Mucosa of rectum (tissue), 2 donors: ENCODE data around the gene PGGHG.
A peak's percentile ranks its signal among the peaks of the same experiment; 100 is the strongest.
"Not testable (repeated sequence)": the region's sequence is repeated elsewhere in the genome, so short reads cannot be mapped to it uniquely, and the experiment has no call there.

Source experiments
- H3K27ac ChIP-seq, 2 donors: one replicate each; pipeline ENCODE4 v1.7.0; 2013; ENCODE audit warnings: inconsistent platforms in 2 of 2, low read depth in 2 of 2, low read length in 2 of 2
- H3K27me3 ChIP-seq, 2 donors: one replicate each; pipeline ENCODE4 v1.7.0; 2013; ENCODE audit warnings: low read length in 2 of 2; ENCODE audit not compliant: control insufficient read depth in 2 of 2, insufficient read depth in 2 of 2
- H3K36me3 ChIP-seq, 2 donors: one replicate each; pipeline ENCODE4 v1.7.0; 2013; ENCODE audit warnings: low read length in 2 of 2; ENCODE audit not compliant: control insufficient read depth in 2 of 2, insufficient read depth in 2 of 2
- H3K4me1 ChIP-seq, 2 donors: one replicate each; pipeline ENCODE4 v1.7.0; 2013; ENCODE audit warnings: low read length in 2 of 2, mild to moderate bottlenecking in 1 of 2; ENCODE audit not compliant: control insufficient read depth in 2 of 2, insufficient read depth in 2 of 2
- H3K4me3 ChIP-seq, 2 donors: one replicate each; pipeline ENCODE4 v1.7.0; 2013; ENCODE audit warnings: low read length in 2 of 2
- H3K9ac ChIP-seq, 2 donors: one replicate each; pipeline ENCODE4 v1.7.0; 2013; ENCODE audit warnings: low read length in 2 of 2, low read depth in 1 of 2, mild to moderate bottlenecking in 1 of 2
- H3K9me3 ChIP-seq, 2 donors: one replicate each; pipeline ENCODE4 v1.7.0; 2013; ENCODE audit warnings: low read length in 2 of 2; ENCODE audit not compliant: control insufficient read depth in 2 of 2
- donor health status: healthy.
- donor health status: Normal muscosa, but diverticular disease.

Gene PGGHG

DNA sequence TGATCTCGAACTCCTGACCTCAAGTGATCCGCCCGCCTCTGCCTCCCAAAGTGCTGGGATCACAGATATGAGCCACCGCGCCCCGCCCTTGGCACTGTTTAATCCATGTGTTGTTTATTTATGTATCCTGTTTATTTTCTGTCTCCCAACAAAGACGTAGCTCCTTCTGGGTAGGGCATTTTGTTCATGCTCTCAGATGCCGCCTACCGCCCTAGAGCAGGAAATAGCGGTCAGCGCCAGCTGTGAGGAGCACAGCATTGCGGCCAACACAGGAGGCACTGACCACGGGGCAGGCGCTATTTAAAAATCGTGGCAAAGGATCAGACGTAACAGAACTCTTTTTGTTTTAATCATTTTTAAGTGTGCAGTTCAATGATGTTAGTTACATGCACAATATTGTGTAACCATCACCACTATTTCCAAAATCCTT lies 20.2 kb upstream of the PGGHG start:
- not testable (repeated sequence) for H3K36me3 ChIP-seq, H3K9me3 ChIP-seq, H3K27me3 ChIP-seq
- peak overlapping the region in 1 of 2 donors; percentile 73 for H3K4me3 ChIP-seq
- peaks cover 10 to 13% of the 10 kb centered on the region in 2 donors for H3K4me1 ChIP-seq
- peak overlapping the region; percentile 76 to 92 for H3K27ac ChIP-seq
- H3K9ac ChIP-seq: peak overlapping the region; percentile 48 to 68

DNA sequence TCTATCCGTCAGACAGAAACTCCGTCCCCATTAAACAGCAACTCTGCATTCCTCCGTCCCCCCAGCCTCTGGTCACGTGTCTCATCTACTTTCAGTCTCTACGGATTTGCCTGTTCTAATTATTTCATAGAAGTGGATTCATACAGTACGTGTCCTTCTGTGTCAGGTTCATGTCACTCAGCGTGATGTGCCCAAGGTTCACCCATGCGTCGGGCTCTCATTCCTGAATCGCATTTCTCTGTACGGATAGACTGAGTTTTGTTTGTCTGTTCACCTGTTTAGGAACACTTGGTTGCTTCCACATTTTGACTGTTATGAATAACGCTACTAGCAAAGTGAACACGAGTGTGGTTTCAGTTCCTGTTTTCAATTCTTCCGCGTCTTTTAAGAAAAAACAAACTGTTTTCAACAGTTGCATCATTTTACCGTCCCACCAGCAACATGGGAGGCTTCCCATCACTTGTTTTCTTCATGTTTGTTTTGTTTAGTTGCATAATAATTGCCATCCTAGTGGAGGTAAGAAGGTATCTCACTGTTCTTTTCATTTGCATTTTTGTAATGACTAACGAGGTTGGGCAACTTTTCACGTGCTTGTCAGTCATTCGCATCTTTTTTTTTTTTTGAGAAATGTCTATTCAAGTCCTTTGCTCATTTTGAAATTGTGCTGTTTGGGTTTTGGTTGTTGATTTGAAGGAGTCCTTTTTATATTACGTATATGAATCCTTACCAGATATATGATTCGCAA lies 19.6 kb upstream of the PGGHG start:
- Histone ChIP-seq H3K4me3 (peak overlapping the region; percentile 7 to 73), H3K9me3 (no peaks in the 10 kb centered on the region), H3K27me3 (no peaks in the 10 kb centered on the region), H3K9ac (peak overlapping the region in 1 of 2 donors; percentile 48), H3K4me1 (peaks cover 10 to 13% of the 10 kb centered on the region in 2 donors), H3K36me3 (no peaks in the 10 kb centered on the region), H3K27ac (peak overlapping the region; percentile 76 to 92)

DNA sequence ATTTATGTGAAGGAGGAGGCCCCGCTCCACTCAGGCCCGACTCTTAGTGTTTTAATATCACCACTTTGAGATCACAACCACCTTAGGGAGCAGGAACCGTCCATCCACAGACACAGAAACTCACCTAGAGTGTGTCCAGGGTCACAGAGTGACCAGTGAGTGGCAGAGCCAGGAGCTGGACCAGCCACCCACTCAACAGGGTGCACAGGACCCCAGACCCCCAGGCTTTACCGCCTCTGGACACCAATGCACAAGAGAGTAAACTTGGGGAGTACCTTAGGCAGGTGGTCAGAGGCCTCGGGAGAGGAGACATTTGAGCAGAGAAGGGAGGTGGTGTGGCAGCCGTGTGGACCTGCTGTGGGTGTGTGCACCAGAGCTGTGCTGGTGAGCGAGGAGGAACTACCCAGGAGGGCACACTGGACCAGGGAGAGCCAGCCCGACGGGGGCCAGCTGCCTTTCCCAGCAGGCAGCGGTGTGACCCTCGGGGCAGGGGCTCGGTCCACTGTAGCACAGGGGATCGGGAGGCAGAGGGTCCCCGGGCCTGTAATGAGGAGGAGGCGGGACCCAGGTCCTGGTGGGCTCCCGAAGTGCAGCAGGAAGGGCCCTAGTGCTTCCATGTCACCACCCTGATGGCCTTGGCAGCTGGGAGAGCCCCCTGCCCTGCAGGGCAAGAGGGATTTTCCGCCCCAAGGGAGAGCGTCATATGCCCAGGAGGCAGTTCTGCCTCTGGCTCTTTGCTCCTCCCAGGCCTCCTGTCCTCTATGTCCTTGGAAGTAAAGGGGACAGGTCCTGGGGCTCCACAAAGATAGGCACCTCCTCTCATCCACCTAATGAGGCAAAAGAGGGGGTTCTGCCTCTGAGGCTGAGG lies 18.2 kb upstream of the PGGHG start:
- Histone ChIP-seq H3K9ac (no peak overlapping the region), H3K27me3 (no peaks in the 10 kb centered on the region), H3K4me1 (peaks cover 10 to 13% of the 10 kb centered on the region in 2 donors), H3K36me3 (no peaks in the 10 kb centered on the region), H3K27ac (peak overlapping the region; percentile 64 to 74), H3K9me3 (no peaks in the 10 kb centered on the region), H3K4me3 (no peak overlapping the region)

GRCh38 chr11:271319-271715 lies 17.6 kb upstream of the PGGHG start:
- Histone ChIP-seq H3K9ac (no peak overlapping the region), H3K27me3 (no peaks in the 10 kb centered on the region), H3K9me3 (no peaks in the 10 kb centered on the region), H3K36me3 (no peaks in the 10 kb centered on the region), H3K4me3 (no peak overlapping the region), H3K27ac (peak overlapping the region in 1 of 2 donors; percentile 74), H3K4me1 (peaks cover 10 to 13% of the 10 kb centered on the region in 2 donors)

DNA sequence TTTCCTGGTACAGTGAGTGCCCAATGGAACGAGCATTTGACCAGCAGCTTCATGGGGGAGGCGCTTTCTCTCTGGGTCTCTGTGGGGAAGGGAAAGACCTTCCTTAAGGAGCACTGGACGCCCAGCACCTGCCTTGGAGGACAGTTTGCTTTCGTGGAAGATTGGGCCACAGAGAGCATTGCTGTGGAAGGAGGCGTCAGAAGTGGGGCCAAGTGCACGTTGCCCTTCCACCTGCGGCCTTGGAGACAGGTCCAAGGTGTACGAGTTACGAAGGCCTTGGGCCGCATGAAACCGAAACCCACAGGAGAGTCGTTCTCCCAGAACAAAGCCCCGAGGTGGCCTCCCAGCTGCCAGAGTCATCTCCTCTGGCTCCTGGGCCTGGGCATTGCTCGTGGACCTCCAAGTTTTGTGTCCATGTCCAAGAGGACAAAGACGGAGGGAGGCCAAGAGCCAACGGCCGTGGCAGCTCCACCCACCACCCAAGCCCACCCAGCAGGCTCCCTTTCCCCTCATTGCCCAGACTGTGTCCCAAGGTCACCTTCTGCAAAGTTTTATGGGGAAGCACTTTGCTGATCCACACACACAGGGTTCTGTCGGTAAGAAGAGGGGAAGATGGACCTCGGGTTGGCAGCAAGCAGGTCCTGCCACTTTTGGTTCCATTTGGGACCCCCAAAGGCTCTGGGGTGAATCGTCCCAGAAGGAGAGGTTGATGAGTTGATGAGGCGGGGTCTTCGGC lies 16.6 kb upstream of the PGGHG start:
- no peaks in the 10 kb centered on the region for H3K36me3 ChIP-seq
- H3K9ac ChIP-seq: no peak overlapping the region
- peaks cover 10 to 13% of the 10 kb centered on the region in 2 donors for H3K4me1 ChIP-seq
- no peaks in the 10 kb centered on the region for H3K9me3 ChIP-seq
- H3K27ac ChIP-seq: no peak overlapping the region
- no peaks in the 10 kb centered on the region for H3K27me3 ChIP-seq
- no peak overlapping the region for H3K4me3 ChIP-seq

DNA sequence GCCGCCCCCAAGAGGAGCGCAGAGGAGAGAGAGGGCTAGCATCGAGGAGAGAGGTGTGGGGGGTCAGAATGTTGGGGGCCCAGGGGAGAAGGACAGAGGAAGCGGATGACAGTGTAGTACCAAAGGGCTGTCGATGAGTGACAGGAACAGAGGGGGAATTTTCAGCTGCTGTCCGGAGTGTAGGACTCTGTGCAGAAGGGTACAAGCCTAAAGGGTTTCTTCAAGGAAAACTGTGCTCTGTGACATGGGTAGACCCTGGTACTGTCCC lies 16.1 kb upstream of the PGGHG start:
- Histone ChIP-seq H3K4me3 (no peak overlapping the region), H3K9ac (no peak overlapping the region), H3K27ac (no peak overlapping the region), H3K4me1 (peaks cover 6 to 9% of the 10 kb centered on the region in 2 donors), H3K36me3 (no peaks in the 10 kb centered on the region), H3K27me3 (no peaks in the 10 kb centered on the region), H3K9me3 (no peaks in the 10 kb centered on the region)

DNA sequence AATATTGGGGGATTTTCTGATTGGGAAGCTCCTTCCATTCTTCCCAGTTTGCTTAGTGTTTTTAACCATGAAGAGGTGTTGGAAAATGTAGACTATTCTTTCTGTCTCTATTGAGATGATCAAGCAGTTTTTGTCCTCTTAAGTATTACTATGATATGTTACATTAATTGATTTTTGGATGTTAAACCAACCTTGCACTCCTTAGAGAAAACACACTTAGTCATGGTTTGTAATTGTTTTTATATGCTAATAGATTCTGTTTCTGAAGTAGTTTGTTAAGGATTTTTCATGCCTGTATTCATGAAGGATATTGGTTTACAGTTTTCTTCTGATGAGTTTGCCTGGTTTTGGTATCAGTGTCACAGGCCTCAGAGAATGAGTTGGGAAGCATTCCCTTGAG lies 12.7 kb upstream of the PGGHG start:
- no peaks in the 10 kb centered on the region for H3K36me3 ChIP-seq
- no peak overlapping the region for H3K9ac ChIP-seq
- H3K4me1 ChIP-seq: peaks cover 10 to 11% of the 10 kb centered on the region in 2 donors
- no peaks in the 10 kb centered on the region for H3K9me3 ChIP-seq
- peaks cover 12 to 14% of the 10 kb centered on the region in 2 donors for H3K27me3 ChIP-seq
- H3K4me3 ChIP-seq: no peak overlapping the region
- no peak overlapping the region for H3K27ac ChIP-seq

DNA sequence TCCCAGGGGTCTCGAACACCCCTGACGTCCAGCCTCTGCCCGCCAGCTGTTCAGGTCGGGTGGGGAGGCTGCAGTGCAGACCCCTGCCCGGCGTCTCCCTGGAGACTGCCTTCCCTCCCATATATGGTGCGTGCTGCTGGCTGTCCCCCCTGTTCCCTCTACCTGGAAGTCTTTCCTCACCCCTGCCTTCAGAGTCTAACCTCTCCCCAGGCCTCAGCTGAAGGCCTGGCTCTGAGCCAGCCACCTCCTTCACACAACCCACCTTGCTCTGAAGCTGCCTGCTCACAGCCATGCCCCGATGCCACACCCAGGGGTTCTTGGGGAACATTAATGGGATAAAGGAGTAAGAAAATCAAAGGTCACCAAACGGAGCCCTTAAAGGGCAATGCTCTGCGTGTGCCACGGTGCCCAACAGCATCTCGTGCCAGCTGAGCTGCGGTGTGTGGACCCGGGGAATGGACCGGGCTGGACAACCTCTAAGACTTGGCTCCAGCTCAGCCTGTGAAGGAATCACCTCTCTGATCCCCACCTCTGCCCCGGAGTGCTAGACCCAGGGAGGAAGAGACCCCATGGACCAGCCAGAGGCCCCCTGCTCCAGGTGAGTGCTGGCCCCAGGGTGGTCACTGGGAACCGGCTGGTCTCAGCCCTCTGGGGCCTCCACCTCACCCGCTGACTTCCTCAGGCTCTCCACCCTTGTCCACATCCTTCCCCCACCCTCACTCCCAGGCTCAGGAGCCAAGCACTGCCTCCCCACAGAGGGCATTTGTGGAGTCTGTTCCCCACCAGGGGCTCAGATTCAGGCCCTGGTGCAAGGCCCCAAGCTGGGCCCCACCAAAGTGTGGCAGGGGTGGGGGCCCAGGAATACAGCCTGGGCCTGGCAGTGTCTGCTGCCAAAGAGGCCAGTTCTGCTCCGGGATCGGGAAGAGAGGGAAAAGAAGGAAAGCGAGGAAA lies 10.7 kb upstream of the PGGHG start, which contains the start of gene NLRP6:
Gene NLRP6 (plus strand): TSS at position 407 of the 951 bp plus-strand sequence. CDS start 163 bp downstream, at position 570.
- H3K36me3 ChIP-seq: no peaks in the 10 kb centered on the region
- peak within 1 kb of the TSS in 1 of 2 donors; percentile 43 for H3K9ac ChIP-seq
- H3K27ac ChIP-seq: no peak within 1 kb of the TSS
- H3K9me3 ChIP-seq: no peaks in the 10 kb centered on the region
- peaks cover 16 to 18% of the 10 kb centered on the region in 2 donors for H3K4me1 ChIP-seq
- peak within 1 kb of the TSS in 1 of 2 donors; percentile 13 for H3K4me3 ChIP-seq
- peaks cover 28 to 32% of the 10 kb centered on the region in 2 donors for H3K27me3 ChIP-seq
